Measurements from ENCODE around the gene EIF1AY.
"Not testable (repeated sequence)": the region's sequence is repeated elsewhere in the genome, so short reads cannot be mapped to it uniquely, and the experiment has no call there.

EIF1AY gene, protein sequence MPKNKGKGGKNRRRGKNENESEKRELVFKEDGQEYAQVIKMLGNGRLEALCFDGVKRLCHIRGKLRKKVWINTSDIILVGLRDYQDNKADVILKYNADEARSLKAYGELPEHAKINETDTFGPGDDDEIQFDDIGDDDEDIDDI

DNA sequence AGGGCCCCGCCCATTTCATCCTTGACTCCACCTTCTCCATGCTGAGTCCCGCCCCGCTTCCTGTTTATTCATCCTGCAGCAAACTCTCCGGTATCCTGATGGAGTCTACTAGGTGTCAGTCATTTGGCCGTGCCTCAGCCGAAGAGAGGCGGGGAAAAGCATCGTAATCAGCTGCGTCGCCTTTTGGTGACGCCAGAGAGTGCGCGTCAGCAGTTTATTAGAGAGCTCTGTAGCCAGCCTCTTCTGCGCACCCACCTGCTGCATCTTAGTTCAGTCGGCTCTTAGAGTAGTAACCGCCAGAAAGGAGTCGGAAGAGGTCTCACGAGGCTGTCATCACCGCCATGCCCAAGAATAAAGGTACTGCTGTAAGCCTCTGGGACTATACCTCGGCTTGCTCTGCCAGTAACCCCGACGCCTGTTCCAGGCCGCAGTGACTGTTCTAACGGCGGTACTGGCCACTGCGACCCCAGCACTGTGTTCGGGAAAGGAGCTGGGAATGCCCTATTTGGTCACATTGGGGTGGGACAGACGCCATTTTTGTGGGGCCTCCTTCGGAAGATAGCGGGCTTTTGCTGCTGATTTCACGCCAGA is at the start of gene EIF1AY:
Gene EIF1AY, plus strand, starts transcription at position 246 of the 591 bp plus-strand sequence. Its CDS starts 96 bp downstream, at position 342.
- DNase-seq (ENCODE audit: low read depth) = peak; percentile 71

GRCh38 chrY:20528435-20528834 is 47.1 kb upstream of the EIF1AY start:
- DNase-seq (ENCODE audit: low read depth) = no peak

- no peak for DNase-seq (ENCODE audit: low read depth)
Measured at GRCh38 chrY:20538186-20538585, 37.4 kb upstream of the EIF1AY start.

DNA sequence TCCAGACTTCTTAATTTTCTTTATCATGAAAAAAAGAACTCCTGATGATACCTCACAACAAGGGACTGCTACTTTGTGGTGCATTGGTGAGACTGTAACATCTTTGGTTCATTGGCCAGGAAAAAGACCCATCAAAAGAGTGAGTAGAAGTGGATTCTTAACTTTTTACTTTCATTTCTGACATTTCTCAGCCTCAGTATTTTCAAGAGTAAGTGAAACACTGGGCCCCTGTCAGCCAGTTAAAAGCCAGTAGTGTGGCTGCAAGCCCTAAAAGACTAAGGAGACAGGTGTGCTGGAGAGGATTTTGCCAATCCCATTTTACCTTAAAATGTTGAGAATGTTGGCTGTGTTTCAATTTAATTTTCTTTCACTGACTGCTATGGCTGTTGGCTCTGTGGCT is 36.6 kb upstream of the EIF1AY start:
- DNase-seq (ENCODE audit: low read depth) = no peak

GRCh38 chrY:20544451-20544960 is 31.1 kb upstream of the EIF1AY start:
- DNase-seq (ENCODE audit: low read depth) = no peak

DNA sequence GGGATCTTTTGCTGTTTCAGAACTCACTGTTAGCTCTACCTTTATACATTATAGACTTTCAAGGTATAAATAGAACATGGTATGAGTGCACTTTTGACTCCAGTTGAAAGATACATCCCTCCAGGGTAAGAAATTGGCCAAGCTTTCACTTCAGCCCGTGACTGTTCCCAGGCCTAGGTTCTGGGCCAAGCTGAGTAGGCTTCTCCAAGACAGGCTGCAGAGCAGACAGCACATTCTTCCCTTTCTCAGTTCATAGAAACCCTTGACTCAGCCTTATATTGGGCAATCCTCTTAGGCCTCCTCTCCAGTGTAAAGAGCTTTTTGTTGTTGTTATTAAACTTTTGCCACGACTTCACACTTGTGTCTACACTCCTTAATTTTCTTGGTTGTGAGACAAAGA is 29.5 kb upstream of the EIF1AY start:
- DNase-seq (ENCODE audit: low read depth) = no peak

- no peak for DNase-seq (ENCODE audit: low read depth)
Measured at GRCh38 chrY:20549289-20549688, 26.3 kb upstream of the EIF1AY start.

- DNase-seq (ENCODE audit: low read depth) = no peak
Measured at GRCh38 chrY:20551840-20552239, 23.7 kb upstream of the EIF1AY start.

- not testable (repeated sequence) for DNase-seq (ENCODE audit: low read depth)
Measured at GRCh38 chrY:20552764-20553323, 22.7 kb upstream of the EIF1AY start.

- no peak for DNase-seq (ENCODE audit: low read depth)
Measured at GRCh38 chrY:20555820-20556219, 19.8 kb upstream of the EIF1AY start.

- no peak for DNase-seq (ENCODE audit: low read depth)
Measured at GRCh38 chrY:20558677-20559076, 16.9 kb upstream of the EIF1AY start.

- DNase-seq (ENCODE audit: low read depth) = no peak
Measured at GRCh38 chrY:20559873-20560512, 15.6 kb upstream of the EIF1AY start.

GRCh38 chrY:20571306-20571705 is 4.3 kb upstream of the EIF1AY start:
- DNase-seq (ENCODE audit: low read depth) = no peak

- DNase-seq (ENCODE audit: low read depth) = no peak
Measured at GRCh38 chrY:20576506-20576905, 930 bp downstream of the EIF1AY start.

DNA sequence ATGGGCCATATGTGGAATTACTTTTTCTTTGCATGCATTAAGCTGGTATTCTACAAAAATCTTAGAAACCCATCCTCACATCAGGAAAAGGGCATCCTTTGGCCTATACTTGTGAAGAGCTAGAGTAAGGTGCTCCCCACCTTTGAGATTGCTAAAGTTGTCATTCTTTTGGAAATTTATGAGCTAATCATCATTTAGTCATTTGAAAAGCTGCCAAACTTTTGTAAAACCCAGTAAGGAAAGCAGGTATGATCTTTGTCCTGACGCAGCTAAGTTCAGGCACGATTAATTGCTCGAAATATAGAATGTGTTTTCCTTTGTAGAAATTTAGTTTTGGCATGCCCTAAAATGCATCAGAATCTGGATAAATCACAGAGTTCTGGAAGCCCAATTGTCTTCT is 2.6 kb downstream of the EIF1AY start:
- DNase-seq (ENCODE audit: low read depth) = no peak

- no peak for DNase-seq (ENCODE audit: low read depth)
Measured at GRCh38 chrY:20581687-20582086, 6.1 kb downstream of the EIF1AY start.

DNA sequence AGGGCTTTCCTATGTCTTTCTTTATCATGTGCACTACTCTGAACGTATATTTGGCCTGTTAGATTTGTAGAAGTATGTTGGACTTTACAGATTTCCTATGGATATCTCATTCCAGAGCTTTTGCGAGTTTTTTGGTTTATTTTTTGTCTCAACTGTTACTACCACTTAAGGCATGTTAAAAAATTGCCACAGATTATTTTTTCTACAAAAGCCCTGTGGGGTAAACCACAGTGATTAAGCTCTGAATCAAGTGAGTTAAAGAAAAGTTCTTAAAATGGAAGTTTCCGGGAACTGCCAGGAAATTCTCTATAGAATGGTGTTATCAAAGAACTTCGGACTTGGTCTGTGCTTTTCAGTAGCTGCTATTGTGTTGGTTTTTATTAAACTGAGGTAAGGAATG is 10.6 kb downstream of the EIF1AY start:
- DNase-seq (ENCODE audit: low read depth) = no peak

Data from stimulated activated CD8-positive, alpha-beta memory T cell treated with anti-CD3 and anti-CD28 coated beads, Interleukin-15, amount 100 ng/mL, for 1 hour (primary cell).